H1 (cell line): Measurements from ENCODE around the gene ADRM1.

ENCODE experiments used
- CTCF ChIP-seq, 3 experiments: IDR thresholded peaks; 1 replicate in 2 of 3; 2 replicates in 1 of 3; pipeline versions ENCODE4 v1.5.1 to v1.6.1; 2011; ENCODE audit warnings: low read length in 3 of 3, mild to moderate bottlenecking in 3 of 3, inconsistent platforms in 2 of 3, low read depth in 1 of 3, moderate library complexity in 1 of 3; ENCODE audit not compliant: insufficient read depth in 1 of 3; ENCODE audit errors: control extremely low read depth in 1 of 3
- EZH2 ChIP-seq: fragments of 200-600 bp; sonication (generic); IDR thresholded peaks from 2 replicates; pipeline ENCODE4 v1.7.1; 2012; ENCODE audit warnings: low read depth, mild to moderate bottlenecking, moderate library complexity, low read length, inconsistent platforms; ENCODE audit not compliant: severe bottlenecking
- POLR2A ChIP-seq, 2 experiments: IDR thresholded peaks; 1 replicate in 1 of 2; 2 replicates in 1 of 2; pipeline ENCODE4 v1.6.1; 2011; ENCODE audit warnings: low read depth in 2 of 2, low read length in 2 of 2, mild to moderate bottlenecking in 2 of 2; ENCODE audit errors: control extremely low read depth in 1 of 2
- POU5F1 ChIP-seq: IDR thresholded peaks from 2 replicates; pipeline ENCODE4 v1.6.1; 2011; ENCODE audit warnings: low read depth, mild to moderate bottlenecking, low read length, moderate library complexity
- RAD21 ChIP-seq, 2 experiments: IDR thresholded peaks in 1 of 2; conservative IDR thresholded peaks in 1 of 2; 2 replicates each; pipeline ENCODE4 v1.6.1; 2011; ENCODE audit warnings: low read depth in 2 of 2, low read length in 2 of 2, improper control_type of control experiment in 1 of 2, inconsistent platforms in 1 of 2, mild to moderate bottlenecking in 1 of 2, moderate library complexity in 1 of 2

- TF ChIP-seq EZH2 (no peak), CTCF (IDR thresholded peaks at IDR 0.05; ENCODE audit: control extremely low read depth in 1 of 3, insufficient read depth in 1 of 3, low read depth in 1 of 3, low read length in 3 of 3) (no peak), POU5F1 (no peak), POLR2A (IDR thresholded peaks at IDR 0.05; ENCODE audit: control extremely low read depth in 1 of 2, low read depth in 2 of 2, low read length in 2 of 2) (no peak), RAD21 (IDR thresholded peaks at IDR 0.05 in 1 of 2, conservative IDR thresholded peaks at IDR 0.05 in 1 of 2; ENCODE audit: low read depth in 2 of 2, low read length in 2 of 2) (no peak)
Observed at GRCh38 chr20:62304331-62305148, 1.7 kb downstream of the ADRM1 start.
